Measurements from ENCODE around the gene TPI1.

The TPI1 gene

DNA sequence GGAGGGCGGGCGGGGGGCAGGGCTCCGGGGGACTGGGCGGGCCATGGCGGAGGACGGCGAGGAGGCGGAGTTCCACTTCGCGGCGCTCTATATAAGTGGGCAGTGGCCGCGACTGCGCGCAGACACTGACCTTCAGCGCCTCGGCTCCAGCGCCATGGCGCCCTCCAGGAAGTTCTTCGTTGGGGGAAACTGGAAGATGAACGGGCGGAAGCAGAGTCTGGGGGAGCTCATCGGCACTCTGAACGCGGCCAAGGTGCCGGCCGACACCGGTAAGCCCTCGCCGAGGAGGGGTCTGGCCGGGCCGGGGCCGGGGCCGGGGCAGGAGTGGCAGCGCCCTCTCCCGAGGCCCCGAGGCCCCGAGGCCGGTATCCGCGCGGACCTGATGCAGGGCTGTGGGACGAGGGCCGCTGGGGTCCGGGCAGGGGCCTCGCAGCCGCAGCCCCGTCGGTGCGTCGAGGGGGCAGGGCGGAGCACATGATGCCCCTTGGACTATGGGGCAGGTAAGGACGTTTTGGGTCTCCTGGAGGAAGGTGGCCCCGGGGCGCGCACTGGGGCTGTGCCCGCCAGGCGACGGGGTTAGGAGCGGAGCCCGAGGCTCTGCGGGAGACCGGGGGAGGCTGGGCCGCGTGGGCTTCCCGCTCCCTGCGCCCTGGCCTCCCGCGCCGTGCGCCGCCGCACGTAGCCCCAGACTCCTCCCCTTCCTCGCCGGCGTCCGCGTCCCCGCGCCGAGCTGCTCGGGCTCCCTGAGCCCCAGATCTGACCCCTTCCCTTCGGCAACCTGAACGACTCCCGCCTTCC lies at the start of gene TPI1:
Gene TPI1 (plus strand): TSS at position 119 of the 798 bp plus-strand sequence. CDS start 36 bp downstream, at position 155.
- peak; percentile 70 for DNase-seq (ENCODE audit: low read depth)

DNA sequence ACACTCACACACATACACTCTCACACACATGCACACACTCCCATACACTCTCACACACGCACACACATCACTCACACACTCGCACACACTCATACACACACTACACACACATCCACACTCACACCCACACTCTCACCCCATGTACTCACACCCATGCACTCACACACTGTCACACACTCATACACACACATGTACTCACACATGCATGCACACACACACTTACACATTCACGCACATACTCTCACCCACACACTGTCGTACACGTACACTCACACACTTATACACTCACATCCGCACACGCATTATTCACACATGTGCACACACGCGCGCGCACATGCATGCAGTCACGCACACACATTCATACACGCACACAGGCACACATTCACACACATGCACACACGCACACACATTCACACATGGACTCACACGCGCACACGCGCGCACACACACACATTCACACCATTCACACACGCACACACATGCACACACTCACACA lies 49.6 kb upstream of the TPI1 start:
- no peak for DNase-seq (ENCODE audit: low read depth)

DNA sequence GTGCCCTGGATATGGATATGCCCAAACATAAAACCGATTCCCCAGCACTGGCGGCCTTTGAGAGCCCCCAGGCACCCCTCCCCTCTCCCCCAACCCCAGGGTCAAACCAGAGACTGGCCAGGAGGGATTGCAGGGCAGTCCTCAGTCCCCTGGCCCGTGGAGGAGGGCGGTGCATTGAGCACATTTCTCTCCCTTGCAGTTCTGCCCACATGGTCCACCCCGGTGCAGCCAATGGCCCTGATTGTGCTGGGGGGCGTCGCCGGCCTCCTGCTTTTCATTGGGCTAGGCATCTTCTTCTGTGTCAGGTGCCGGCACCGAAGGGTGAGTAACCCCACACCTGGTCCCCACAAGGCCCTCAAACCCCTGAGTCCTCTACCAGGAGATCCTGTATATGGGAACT lies 49.1 kb upstream of the TPI1 start:
- DNase-seq (ENCODE audit: low read depth), result no peak

DNA sequence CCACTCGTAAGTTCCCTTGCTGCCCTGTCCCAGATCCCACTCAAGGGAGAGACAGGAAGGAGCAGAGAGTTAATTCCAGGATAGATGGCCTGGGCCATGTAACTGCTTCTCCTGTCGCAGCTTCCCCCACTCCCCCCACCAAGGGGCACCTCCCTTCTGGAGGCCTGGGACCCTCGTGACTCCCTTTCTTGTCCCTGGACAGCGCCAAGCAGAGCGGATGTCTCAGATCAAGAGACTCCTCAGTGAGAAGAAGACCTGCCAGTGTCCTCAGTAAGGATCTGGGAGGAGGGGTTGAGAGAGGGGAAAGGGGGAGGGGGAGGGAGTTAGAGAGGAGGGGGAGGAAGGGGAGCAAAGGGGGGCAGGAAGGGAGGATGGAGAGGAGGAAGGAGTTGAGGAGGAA lies 48.7 kb upstream of the TPI1 start:
- DNase-seq (ENCODE audit: low read depth), result no peak

DNA sequence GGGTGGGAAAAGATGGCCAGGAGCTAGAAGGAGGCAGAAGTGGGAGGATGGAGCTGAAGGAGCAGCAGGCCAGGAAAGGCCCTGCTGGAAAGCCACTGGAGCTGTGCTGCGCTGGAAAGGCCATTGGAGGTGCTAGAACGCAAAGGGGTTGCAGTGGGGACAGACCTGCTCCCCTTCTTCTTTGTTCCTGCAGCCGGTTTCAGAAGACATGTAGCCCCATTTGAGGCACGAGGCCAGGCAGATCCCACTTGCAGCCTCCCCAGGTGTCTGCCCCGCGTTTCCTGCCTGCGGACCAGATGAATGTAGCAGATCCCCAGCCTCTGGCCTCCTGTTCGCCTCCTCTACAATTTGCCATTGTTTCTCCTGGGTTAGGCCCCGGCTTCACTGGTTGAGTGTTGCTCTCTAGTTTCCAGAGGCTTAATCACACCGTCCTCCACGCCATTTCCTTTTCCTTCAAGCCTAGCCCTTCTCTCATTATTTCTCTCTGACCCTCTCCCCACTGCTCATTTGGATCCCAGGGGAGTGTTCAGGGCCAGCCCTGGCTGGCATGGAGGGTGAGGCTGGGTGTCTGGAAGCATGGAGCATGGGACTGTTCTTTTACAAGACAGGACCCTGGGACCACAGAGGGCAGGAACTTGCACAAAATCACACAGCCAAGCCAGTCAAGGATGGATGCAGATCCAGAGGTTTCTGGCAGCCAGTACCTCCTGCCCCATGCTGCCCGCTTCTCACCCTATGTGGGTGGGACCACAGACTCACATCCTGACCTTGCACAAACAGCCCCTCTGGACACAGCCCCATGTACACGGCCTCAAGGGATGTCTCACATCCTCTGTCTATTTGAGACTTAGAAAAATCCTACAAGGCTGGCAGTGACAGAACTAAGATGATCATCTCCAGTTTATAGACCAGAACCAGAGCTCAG lies 48.0 kb upstream of the TPI1 start:
- DNase-seq (ENCODE audit: low read depth), result no peak

DNA sequence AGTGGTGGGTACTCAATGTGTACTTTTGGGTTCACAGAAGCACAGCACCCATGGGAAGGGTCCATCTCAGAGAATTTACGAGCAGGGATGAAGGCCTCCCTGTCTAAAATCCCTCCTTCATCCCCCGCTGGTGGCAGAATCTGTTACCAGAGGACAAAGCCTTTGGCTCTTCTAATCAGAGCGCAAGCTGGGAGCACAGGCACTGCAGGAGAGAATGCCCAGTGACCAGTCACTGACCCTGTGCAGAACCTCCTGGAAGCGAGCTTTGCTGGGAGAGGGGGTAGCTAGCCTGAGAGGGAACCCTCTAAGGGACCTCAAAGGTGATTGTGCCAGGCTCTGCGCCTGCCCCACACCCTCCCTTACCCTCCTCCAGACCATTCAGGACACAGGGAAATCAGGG lies 47.2 kb upstream of the TPI1 start:
- DNase-seq (ENCODE audit: low read depth), result no peak

DNA sequence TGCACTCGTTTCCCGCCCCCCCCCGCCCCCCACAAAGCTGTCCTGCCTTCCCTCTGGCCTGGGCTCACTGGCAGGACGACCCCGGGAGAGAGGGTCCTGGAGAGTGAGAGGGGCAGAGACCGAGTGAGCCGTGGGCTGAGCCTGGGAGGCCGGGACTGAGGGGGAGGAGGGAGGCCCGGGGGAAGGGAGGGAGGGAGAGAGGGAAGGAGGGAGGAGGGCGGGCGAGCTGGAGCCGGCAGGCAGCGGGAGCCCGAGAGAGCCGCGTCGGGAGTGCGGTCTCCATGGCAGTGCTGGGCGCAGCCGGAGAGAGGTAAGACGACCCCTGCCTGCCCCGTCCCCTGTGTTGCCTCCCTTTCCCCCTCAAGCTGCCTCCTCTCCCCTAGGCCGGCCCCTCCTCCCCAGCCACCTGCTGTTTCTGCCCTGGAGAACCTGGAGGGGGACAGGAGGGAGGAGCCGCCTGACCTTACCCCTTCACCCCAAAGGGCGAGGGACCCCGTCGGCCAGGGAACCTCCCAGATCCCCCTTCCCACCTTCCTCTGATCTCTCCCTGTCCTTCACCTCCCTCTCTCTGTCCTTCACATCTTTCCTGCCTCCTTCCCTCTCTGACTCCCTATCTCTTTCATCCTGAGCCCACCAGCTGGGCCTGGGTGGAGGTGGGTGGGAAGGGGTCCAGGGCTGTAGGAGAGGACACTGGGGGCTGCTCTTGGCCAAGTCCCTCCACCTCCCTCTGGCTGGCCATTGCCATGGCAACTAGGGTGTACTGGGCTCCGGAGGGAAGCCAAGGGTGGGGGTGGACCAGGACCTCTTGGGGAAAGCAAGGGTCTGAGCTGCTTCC lies 45.5 kb upstream of the TPI1 start, which contains the start of gene GPR162:
Gene GPR162 (plus strand): TSS at position 231 of the 835 bp plus-strand sequence. CDS start 2,078 bp downstream, outside the sequence.
- DNase-seq (ENCODE audit: low read depth), result no peak

DNA sequence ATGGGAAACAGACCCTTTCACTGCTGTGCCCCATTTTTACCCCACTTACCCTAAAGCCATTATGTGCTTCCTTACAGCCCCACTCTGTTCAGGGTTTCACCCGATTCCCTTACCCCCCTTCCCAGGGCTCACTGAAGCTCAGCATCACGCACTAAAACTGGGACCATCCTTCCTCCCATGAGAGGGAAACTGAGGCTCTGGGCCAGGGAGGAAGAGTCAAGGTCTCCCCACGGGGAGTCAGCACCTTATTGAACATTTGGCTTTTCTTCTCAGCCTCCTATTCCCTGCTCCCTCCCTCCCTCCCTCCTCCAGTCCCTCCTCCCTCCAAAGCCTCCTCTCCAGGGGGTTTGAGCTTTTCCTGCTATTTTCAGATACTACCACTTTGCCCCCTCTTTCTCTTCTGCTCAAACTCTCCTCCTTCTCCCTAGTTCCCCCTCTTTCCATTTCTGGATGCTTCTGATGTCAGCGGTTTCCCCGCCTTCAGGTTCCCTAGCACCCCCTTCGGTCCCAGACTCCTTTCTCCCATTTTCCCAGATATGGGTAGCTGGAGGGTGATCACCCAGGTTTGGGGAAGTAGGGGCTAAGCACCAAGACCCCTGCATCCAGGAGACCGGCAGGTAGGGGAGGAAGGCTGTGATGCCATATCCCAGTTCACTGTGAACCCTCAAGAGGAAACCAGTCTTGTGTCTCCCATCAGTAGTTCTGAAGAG lies 44.8 kb upstream of the TPI1 start:
- DNase-seq (ENCODE audit: low read depth), result no peak

DNA sequence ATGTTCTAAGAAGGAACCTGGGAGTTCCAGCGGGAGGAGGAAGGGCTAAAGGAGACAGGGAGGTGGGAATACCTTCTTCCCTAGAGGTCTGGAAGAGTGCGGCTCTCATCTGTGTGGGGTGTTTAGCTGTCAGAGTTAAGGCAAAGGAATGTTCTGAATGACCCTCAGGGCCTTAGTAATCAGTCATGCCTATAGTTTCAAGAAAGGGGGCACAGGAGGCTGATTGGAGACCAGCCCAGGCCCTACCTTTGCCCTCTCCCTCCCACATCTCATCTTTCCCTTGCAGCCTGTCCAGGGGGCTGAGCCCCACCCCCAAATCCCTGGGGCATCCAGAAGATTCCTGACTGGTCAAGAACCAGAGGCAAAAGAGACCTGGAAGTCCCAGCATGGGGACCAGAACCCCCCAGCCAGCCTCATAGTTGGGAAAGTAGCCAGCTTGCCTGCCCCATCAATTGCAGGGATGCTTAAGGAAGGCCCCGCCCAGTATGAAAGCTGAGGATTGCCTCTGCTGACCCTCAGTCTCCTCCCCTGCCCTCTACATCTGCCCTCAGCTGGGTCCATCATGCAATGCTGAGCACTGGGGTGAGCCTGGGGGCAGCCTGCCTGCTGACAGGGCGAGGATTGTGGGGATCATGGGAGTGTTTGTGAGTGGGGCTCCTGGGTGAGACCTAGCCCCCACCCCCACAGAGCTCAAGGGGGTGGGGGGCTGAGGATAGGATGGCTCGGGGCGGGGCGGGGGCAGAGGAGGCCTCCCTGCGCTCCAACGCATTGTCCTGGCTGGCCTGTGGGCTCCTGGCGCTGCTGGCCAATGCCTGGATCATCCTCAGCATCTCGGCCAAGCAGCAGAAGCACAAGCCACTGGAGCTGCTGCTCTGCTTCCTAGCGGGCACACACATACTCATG lies 43.9 kb upstream of the TPI1 start:
- no peak for DNase-seq (ENCODE audit: low read depth)

DNA sequence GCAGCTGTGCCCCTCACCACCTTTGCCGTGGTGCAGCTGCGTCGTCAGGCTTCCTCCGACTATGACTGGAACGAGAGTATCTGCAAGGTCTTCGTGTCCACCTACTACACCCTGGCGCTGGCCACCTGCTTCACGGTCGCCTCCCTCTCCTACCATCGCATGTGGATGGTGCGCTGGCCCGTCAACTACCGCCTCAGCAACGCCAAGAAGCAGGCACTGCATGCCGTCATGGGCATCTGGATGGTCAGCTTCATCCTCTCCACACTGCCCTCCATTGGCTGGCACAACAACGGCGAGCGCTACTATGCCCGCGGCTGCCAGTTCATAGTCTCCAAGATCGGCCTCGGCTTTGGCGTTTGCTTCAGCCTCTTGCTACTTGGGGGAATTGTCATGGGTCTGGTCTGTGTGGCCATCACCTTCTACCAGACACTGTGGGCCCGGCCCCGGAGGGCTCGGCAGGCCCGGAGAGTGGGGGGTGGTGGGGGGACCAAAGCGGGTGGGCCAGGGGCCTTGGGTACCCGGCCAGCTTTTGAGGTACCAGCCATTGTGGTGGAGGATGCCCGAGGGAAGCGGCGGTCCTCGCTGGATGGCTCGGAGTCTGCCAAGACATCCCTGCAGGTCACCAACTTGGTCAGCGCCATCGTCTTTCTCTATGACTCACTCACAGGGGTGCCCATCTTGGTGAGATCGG lies 43.1 kb upstream of the TPI1 start:
- DNase-seq (ENCODE audit: low read depth), result no peak

DNA sequence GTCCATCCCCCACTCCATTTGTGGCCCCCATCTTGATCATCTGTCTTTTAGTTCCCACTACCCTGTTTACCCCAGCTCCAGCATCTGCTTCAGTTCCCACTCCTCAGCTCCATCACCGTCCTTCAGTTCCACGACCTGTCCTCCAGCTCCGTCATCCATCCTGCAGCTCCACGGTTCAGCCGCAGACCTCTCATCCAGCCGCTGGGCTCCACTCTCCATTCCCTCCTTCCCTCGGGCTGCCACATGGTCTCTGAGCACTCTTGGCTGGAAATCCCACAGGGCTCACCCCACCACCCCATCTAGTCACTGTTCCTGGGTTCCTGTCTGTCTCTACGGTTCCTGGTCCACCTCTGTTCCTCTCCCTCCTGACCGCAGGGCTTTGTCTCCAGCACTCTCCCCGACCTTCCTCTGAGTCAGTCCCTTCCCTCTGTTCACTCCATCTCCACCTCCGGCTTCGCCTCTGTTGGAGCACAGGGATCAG lies 42.4 kb upstream of the TPI1 start:
- DNase-seq (ENCODE audit: low read depth), result no peak

DNA sequence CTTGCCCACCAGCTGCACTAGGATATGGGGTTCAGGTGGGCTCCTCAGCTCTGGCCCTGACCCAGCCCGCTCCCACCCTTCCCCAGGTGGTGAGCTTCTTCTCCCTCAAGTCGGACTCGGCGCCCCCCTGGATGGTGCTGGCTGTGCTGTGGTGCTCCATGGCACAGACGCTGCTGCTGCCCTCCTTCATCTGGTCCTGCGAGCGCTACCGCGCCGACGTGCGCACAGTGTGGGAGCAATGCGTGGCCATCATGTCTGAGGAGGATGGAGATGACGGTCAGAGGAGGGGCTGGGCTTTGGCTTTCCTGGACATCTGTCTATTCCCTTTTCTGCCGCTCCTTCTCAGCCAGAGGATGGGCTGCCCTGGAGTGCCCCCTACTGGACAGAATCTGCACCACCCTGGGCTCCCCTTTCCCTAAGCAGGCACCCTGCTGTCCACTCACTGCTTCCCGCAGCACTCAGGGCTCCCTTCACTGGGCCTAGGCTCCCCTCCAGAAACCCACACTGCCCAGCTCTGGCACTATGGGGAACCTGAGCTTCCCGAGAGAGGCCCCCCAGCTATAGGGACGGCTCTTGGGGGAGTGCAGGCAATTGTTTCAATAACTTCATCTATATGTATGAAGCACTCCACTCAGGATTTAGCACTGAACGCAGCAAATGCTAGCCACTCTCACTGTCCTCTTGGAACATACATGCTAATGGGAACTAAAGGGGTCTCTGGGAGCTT lies 41.8 kb upstream of the TPI1 start:
- DNase-seq (ENCODE audit: low read depth), result peak; percentile 55

DNA sequence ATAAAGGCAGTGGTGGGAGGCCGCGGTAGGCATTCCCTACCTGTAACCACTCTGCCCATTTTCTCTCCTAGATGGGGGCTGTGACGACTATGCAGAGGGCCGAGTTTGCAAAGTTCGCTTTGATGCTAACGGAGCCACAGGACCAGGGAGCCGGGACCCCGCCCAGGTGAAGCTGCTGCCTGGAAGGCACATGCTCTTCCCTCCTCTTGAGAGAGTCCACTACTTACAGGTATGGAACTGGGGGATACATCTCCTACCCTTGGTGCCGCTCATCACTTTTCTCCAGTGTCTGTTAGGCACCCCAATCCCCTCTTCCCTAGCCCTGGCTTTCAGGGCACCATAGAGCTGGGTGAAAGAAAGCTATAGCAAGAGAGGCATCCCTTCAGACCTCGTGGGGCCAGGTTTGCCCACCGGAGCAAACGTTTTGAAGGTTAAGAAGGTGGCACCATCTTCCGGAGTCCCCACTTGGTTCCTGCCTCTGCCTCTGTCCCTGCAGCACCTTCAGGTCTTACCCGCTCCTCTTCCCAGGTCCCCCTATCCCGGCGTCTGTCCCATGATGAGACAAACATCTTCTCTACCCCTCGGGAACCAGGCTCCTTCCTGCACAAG lies 41.1 kb upstream of the TPI1 start:
- DNase-seq (ENCODE audit: low read depth), result no peak

DNA sequence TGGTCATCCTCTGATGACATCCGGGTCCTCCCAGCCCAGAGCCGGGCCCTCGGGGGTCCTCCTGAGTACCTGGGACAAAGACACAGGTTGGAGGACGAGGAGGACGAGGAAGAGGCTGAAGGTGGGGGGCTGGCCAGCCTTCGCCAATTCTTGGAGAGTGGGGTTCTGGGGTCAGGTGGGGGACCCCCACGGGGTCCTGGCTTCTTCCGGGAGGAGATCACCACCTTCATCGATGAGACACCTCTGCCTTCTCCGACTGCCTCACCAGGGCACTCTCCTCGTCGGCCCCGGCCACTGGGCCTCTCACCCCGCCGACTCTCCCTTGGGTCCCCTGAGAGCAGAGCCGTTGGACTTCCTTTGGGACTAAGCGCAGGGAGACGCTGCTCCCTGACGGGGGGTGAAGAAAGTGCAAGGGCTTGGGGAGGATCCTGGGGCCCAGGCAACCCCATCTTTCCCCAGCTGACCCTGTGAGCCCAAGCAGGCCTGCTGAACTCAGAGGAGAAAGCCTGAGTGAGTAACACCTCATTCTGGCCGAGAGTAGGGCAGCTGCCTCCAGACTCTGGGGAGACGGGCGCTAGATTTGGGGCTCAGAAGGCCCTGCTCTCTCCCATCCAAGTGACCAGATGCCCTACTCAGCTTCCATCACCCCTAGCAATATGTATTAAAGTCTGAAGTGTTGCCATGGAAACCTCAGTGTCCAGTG lies 40.4 kb upstream of the TPI1 start:
- DNase-seq (ENCODE audit: low read depth), result no peak

DNA sequence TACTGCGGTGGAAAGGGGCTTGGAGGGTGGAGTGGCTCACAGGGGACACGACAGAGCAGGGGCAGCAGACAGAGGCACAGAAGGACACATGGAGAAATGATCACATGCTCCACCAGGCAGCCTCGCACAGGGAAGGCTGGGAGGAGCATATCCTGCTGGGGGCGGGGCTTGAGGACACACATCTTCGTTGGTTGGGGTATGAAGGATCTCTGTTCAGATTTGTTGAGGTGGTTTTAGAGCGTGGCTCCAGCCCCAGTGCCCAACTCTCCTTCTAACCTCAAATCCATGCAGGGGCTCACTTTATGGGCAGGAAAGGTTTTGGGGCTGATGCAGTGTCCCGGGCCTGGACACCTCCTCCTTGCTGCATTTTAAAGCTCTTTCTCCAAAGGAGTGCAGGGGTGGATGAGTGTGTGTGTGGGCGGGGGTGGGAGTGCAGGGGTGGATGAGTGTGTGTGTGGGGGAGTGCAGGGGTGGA lies 39.9 kb upstream of the TPI1 start:
- DNase-seq (ENCODE audit: low read depth), result no peak

DNA sequence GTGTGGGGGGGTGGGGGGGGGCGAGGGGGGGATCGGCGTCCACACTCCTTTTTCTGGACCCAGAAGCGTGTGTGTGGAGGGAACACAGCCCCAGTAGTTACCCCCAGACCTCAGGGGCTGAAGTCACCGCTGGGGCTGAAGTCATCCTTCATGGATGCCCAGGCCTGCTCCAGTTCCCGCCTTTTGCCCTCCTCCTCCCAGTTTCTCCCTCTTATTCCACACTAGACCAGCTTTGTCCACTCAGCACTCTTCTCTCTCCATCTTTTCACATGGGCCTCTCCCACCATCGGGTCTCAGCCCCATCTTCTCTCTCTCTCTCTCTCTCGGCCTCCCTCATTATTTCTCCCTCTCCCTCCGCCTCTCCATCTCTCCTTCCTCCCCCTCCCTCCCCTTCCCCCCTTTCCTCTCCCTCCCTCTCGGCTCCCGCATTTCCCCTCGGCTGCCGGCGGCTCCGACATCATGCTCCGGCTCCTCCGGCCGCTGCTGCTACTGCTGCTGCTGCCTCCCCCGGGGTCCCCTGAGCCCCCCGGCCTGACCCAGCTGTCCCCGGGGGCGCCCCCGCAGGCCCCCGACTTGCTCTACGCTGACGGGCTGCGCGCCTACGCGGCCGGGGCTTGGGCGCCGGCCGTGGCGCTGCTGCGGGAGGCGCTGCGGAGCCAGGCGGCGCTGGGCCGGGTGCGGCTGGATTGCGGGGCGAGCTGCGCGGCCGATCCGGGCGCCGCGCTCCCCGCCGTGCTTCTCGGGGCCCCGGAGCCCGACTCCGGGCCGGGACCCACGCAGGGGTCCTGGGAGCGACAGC lies 39.1 kb upstream of the TPI1 start, which contains the start of gene P3H3:
Gene P3H3 (plus strand): TSS at position 426 of the 799 bp plus-strand sequence. CDS start 34 bp downstream, at position 460.
- DNase-seq (ENCODE audit: low read depth), result no peak

Data from stimulated activated CD8-positive, alpha-beta memory T cell treated with anti-CD3 and anti-CD28 coated beads, Interleukin-12 subunit alpha, Interleukin-12 subunit beta, amount 100 ng/mL, for 4 hours (primary cell).